NB4 (cell line): ENCODE results near the gene SFTA2.

Source experiments
- CTCF ChIP-seq: IDR thresholded peaks from one replicate; pipeline ENCODE4 v1.5.1; 2012; ENCODE audit warnings: low read depth, low read length
- MAX ChIP-seq: IDR thresholded peaks from 2 replicates; pipeline ENCODE4 v1.6.1; 2011; ENCODE audit warnings: low read depth, low read length
- MYC ChIP-seq: IDR thresholded peaks from 2 replicates; pipeline ENCODE4 v1.6.1; 2011; ENCODE audit warnings: low read depth, low read length
- POLR2A ChIP-seq: IDR thresholded peaks from 2 replicates; pipeline ENCODE4 v1.6.1; 2011; ENCODE audit warnings: mild to moderate bottlenecking; ENCODE audit not compliant: insufficient read length; ENCODE audit errors: extremely low read depth

DNA sequence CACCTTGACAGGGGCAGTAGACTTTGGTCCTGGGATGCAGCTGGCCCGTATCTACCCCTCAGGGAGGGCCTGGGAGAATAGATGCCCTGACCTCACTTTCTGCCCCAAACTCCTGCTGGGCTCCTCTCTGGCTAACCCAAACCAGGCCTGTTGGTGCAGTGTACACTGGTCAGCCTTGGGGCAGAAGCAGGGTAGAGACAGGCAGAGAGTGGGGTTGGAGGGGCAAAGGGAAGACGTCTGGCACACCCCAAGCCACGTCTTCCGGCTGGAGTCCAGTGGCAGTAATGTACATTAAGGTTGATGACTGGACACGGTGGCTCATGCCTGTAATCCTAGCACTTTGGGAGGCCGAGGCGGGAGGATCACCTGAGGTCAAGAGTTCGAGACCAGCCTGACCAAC, 38.3 kb downstream of the SFTA2 start:
- TF ChIP-seq CTCF (no peak), POLR2A (no peak), MYC (no peak), MAX (no peak)
